Measurements from ENCODE around the gene GPI. TPM values are rescaled to one million over a fixed set of nuclear protein-coding genes. Genes with fewer than 3 reads are reported as not detected.

Gene GPI
- 213 TPM for total RNA-seq (ENCODE audit: unreplicated experiment)
- long read RNA-seq, full-length matches to known transcripts = 107 of 118 reads
- long read RNA-seq, partial matches to known transcripts = 6 of 118 reads
- long read RNA-seq, other reads (novel, unspliced or antisense) = 5 of 118 reads

DNA sequence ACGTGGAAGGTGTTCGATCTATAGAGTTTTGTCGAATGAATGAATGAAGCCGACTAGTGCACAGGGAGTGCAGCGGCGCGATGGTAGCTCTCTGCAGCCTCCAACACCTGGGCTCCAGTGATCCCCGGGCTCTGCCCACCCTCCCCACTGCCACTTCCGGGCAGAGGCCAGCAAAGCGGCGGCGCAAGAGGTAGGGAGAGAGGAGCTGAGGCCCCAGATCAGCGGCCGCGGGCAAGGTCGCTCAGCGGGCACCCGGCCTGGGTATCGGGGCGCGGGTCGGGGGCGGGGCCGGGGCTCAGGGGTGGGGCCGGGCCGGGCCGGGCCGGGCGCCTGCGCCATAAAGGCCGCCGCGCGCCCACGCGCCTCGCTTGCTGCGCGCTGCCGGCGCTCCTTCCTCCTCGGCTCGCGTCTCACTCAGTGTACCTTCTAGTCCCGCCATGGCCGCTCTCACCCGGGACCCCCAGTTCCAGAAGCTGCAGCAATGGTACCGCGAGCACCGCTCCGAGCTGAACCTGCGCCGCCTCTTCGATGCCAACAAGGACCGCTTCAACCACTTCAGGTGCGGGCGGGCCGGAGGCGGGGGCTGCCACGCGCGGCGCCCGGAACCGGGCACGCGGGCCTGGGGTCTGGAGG lies at the start of gene GPI:
Gene GPI (plus strand): TSS at position 367 of the 633 bp plus-strand sequence. CDS start 71 bp downstream, at position 438.
- Mint-ChIP-seq H3K27me3 (ENCODE audit: unreplicated experiment) (peaks cover 11% of the 10 kb centered on the region), H3K9me3 (ENCODE audit: unreplicated experiment) (peaks cover 7% of the 10 kb centered on the region), H3K27ac (ENCODE audit: unreplicated experiment) (peak within 1 kb of the TSS; percentile 83), H3K36me3 (ENCODE audit: unreplicated experiment) (no peaks in the 10 kb centered on the region), H3K4me3 (ENCODE audit: unreplicated experiment) (peak within 1 kb of the TSS; percentile 98), H3K4me1 (ENCODE audit: low read depth, unreplicated experiment) (peaks cover 6% of the 10 kb centered on the region)
- DNase-seq = peak; percentile 62
- no peak for TF ChIP-seq CTCF (IDR thresholded peaks at IDR 0.05; ENCODE audit: partially characterized antibody, unreplicated experiment)

GRCh38 chr19:34316247-34316646 lies 48.7 kb upstream of the GPI start:
- peaks cover 8% of the 10 kb centered on the region for H3K9me3 Mint-ChIP-seq (ENCODE audit: unreplicated experiment)
- H3K27me3 Mint-ChIP-seq (ENCODE audit: unreplicated experiment) = no peaks in the 10 kb centered on the region
- no peaks in the 10 kb centered on the region for H3K36me3 Mint-ChIP-seq (ENCODE audit: unreplicated experiment)
- no peak for DNase-seq
- H3K4me3 Mint-ChIP-seq (ENCODE audit: unreplicated experiment) = no peak overlapping the region
- H3K4me1 Mint-ChIP-seq (ENCODE audit: low read depth, unreplicated experiment) = peaks cover 12% of the 10 kb centered on the region
- H3K27ac Mint-ChIP-seq (ENCODE audit: unreplicated experiment) = no peak overlapping the region
- no peak for TF ChIP-seq CTCF (IDR thresholded peaks at IDR 0.05; ENCODE audit: partially characterized antibody, unreplicated experiment)

- Mint-ChIP-seq H3K27me3 (ENCODE audit: unreplicated experiment) (no peaks in the 10 kb centered on the region), H3K4me1 (ENCODE audit: low read depth, unreplicated experiment) (peaks cover 12% of the 10 kb centered on the region), H3K9me3 (ENCODE audit: unreplicated experiment) (peaks cover 8% of the 10 kb centered on the region), H3K4me3 (ENCODE audit: unreplicated experiment) (no peak overlapping the region), H3K36me3 (ENCODE audit: unreplicated experiment) (no peaks in the 10 kb centered on the region), H3K27ac (ENCODE audit: unreplicated experiment) (no peak overlapping the region)
- no peak for TF ChIP-seq CTCF (IDR thresholded peaks at IDR 0.05; ENCODE audit: partially characterized antibody, unreplicated experiment)
- DNase-seq = no peak
These were observed 48.2 kb upstream of the GPI start for GRCh38 chr19:34316741-34317301.

GRCh38 chr19:34317311-34317927 lies 47.6 kb upstream of the GPI start:
- peaks cover 8% of the 10 kb centered on the region for H3K9me3 Mint-ChIP-seq (ENCODE audit: unreplicated experiment)
- no peak for TF ChIP-seq CTCF (IDR thresholded peaks at IDR 0.05; ENCODE audit: partially characterized antibody, unreplicated experiment)
- peaks cover 12% of the 10 kb centered on the region for H3K4me1 Mint-ChIP-seq (ENCODE audit: low read depth, unreplicated experiment)
- no peak overlapping the region for H3K27ac Mint-ChIP-seq (ENCODE audit: unreplicated experiment)
- no peak for DNase-seq
- H3K36me3 Mint-ChIP-seq (ENCODE audit: unreplicated experiment) = no peaks in the 10 kb centered on the region
- no peaks in the 10 kb centered on the region for H3K27me3 Mint-ChIP-seq (ENCODE audit: unreplicated experiment)
- no peak overlapping the region for H3K4me3 Mint-ChIP-seq (ENCODE audit: unreplicated experiment)

GRCh38 chr19:34319230-34319585 lies 45.8 kb upstream of the GPI start:
- Mint-ChIP-seq H3K27ac (ENCODE audit: unreplicated experiment) (no peak overlapping the region), H3K9me3 (ENCODE audit: unreplicated experiment) (peaks cover 7% of the 10 kb centered on the region), H3K4me3 (ENCODE audit: unreplicated experiment) (no peak overlapping the region), H3K36me3 (ENCODE audit: unreplicated experiment) (peaks cover 6% of the 10 kb centered on the region), H3K27me3 (ENCODE audit: unreplicated experiment) (peaks cover 4% of the 10 kb centered on the region), H3K4me1 (ENCODE audit: low read depth, unreplicated experiment) (peaks cover 9% of the 10 kb centered on the region)
- no peak for TF ChIP-seq CTCF (IDR thresholded peaks at IDR 0.05; ENCODE audit: partially characterized antibody, unreplicated experiment)
- DNase-seq = no peak

Data from glutamatergic neuron (in vitro differentiated cells).